PC-3 (cell line): ENCODE results near the gene PDPK1. TPM values are rescaled to one million over a fixed set of nuclear protein-coding genes. Genes with fewer than 3 reads are reported as not detected.
"Not testable (repeated sequence)": the region's sequence is repeated elsewhere in the genome, so short reads cannot be mapped to it uniquely, and the experiment has no call there.

ENCODE experiments used
- ATAC-seq: fragments of 200-7000 bp; cut with Tn5 transposase; 2 replicates; pipeline ENCODE4 v1.9.1; 2020; ENCODE audit warnings: mild to moderate bottlenecking, moderate library complexity
- BruUV-seq: library from RNA; stranded (reverse); fragments of 400-500 nt; replicated peaks from 2 replicates; lab custom pipeline; 2021; lab: Mats Ljungman, UMichigan
- CTCF ChIA-PET: fragments of 300-600 bp; sonication (Branson Sonifier 250); formaldehyde crosslinking; loops from one replicate; lab custom pipeline; 2022; ENCODE audit warnings: antibody characterized with exemption; lab: Charles Lee
- POLR2A ChIA-PET: fragments of 300-600 bp; sonication (Branson Sonifier 250); formaldehyde crosslinking; loops from one replicate; lab custom pipeline; 2022; ENCODE audit warnings: antibody characterized with exemption; ENCODE audit not compliant: unreplicated experiment; lab: Charles Lee
- DNase-seq: peaks from one replicate; pipeline ENCODE4 v3.0.0-alpha.2; 2015
- H2AFZ ChIP-seq: fragments of 300-600 bp; sonication (generic); 2 replicates; pipeline ENCODE4 v1.6.0; 2016; ENCODE audit warnings: antibody characterized with exemption, low read length
- H3F3A ChIP-seq: fragments of 300-600 bp; sonication (generic); one replicate; pipeline ENCODE4 v1.6.0; 2017; ENCODE audit warnings: antibody characterized with exemption, low read length, control low read depth, mild to moderate bottlenecking; ENCODE audit not compliant: unreplicated experiment
- H3K27ac ChIP-seq: fragments of 300-600 bp; sonication (generic); 2 replicates; pipeline ENCODE4 v1.5.1; 2016; ENCODE audit warnings: mild to moderate bottlenecking, low read length
- H3K27me3 ChIP-seq: fragments of 300-600 bp; sonication (generic); 2 replicates; pipeline ENCODE4 v1.6.1; 2016; ENCODE audit warnings: low read length, mixed read lengths
- H3K36me3 ChIP-seq: fragments of 300-600 bp; sonication (generic); 2 replicates; pipeline ENCODE4 v1.6.1; 2016; ENCODE audit warnings: low read depth, mixed run types, low read length, mixed read lengths
- H3K4me1 ChIP-seq: fragments of 300-600 bp; sonication (generic); 2 replicates; pipeline ENCODE4 v1.5.1; 2016; ENCODE audit warnings: low read length; ENCODE audit not compliant: insufficient read depth
- H3K4me2 ChIP-seq: fragments of 300-600 bp; sonication (generic); 2 replicates; pipeline ENCODE4 v1.6.0; 2016; ENCODE audit warnings: low read length
- H3K4me3 ChIP-seq: fragments of 300-600 bp; sonication (generic); 2 replicates; pipeline ENCODE4 v1.5.1; 2016; ENCODE audit warnings: mild to moderate bottlenecking, low read length, mixed read lengths
- H3K79me2 ChIP-seq: fragments of 300-600 bp; sonication (generic); 2 replicates; pipeline ENCODE4 v1.6.1; 2017; ENCODE audit warnings: low read length, mixed read lengths
- H3K9ac ChIP-seq: fragments of 300-600 bp; sonication (generic); 2 replicates; pipeline ENCODE4 v1.6.0; 2016; ENCODE audit warnings: mild to moderate bottlenecking, low read length
- H3K9me2 ChIP-seq: fragments of 300-600 bp; sonication (generic); replicated peaks from 2 replicates; pipeline ENCODE4 v1.6.1; 2016; ENCODE audit warnings: mixed run types, low read length, mixed read lengths
- H3K9me3 ChIP-seq: fragments of 300-600 bp; sonication (generic); 2 replicates; pipeline ENCODE4 v1.6.1; 2016; ENCODE audit warnings: low read length, mixed read lengths
- H4K20me1 ChIP-seq: fragments of 300-600 bp; sonication (generic); 2 replicates; pipeline ENCODE4 v1.6.1; 2016; ENCODE audit warnings: low read length, mixed read lengths
- intact Hi-C: fragments of 100-400 bp; cut with micrococcal nuclease; formaldehyde crosslinking; loops from 2 replicates; pipeline ENCODE4 v1.9.0; 2023
- microRNA-seq: library from miRNA; unstranded; fragments of <30 nt; microRNA quantifications from one replicate; pipeline ENCODE4 v1.1.0, GENCODE V29; 2020; ENCODE audit not compliant: unreplicated experiment
- total RNA-seq: library from RNA; depleted of rRNA; stranded (reverse); fragments of >200 nt; gene quantifications from 2 replicates; pipeline ENCODE4 v1.2.3, GENCODE V29; 2014; rRNA removed

Gene PDPK1
- total RNA-seq, 1 experiment from 2014 or later = 13.7 TPM

DNA sequence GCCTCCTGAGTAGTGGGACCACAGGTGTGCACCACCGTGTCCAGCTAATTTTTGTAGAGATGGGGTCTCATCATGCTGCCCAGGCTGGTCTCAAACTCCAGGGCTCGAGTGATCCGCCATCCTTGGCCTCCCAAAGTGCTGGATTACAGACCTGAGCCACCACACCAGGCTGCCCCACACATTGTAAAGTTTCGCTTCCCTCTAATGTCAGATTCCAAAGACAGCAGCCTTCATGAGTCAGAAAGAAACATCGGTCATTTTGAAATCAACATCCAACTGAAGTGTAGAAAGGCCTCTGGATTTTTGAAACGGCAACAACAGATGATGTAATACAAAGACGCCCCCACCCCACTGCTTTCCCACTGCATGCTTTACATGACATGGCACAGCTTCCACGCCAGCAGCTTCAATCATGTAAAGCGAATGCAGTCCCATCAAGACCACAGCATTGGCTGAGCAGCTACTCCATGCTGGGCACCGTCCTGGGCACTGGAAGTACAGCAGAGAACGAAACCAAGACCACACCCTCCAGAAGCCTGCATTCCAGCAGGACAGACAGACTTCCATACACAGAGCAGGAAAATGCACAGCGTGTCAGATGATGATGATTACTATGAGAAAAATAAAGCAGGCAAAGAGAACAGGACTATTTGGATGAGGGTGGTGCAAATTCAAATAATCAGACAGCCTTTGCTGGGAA, 107.1 kb downstream of the PDPK1 start:
- H3K4me2 ChIP-seq, H3K27me3 ChIP-seq, DNase-seq, H3K4me3 ChIP-seq, H2AFZ ChIP-seq, H3K79me2 ChIP-seq, H3K9me3 ChIP-seq, H3K36me3 ChIP-seq, H3K9me2 ChIP-seq, BruUV-seq, H3K9ac ChIP-seq, H4K20me1 ChIP-seq, ATAC-seq, intact Hi-C loops, H3K4me1 ChIP-seq, H3K27ac ChIP-seq, H3F3A ChIP-seq, POLR2A ChIA-PET, CTCF ChIA-PET: not testable (repeated sequence)

GRCh38 chr16:2651268-2651871, 113.5 kb downstream of the PDPK1 start:
- POLR2A ChIA-PET, intact Hi-C loops, H2AFZ ChIP-seq, H3K27ac ChIP-seq, H3K4me3 ChIP-seq, H4K20me1 ChIP-seq, H3F3A ChIP-seq, H3K36me3 ChIP-seq, H3K9ac ChIP-seq, DNase-seq, H3K27me3 ChIP-seq, H3K79me2 ChIP-seq, H3K4me2 ChIP-seq, H3K4me1 ChIP-seq, BruUV-seq, CTCF ChIA-PET, H3K9me3 ChIP-seq, H3K9me2 ChIP-seq, ATAC-seq: not testable (repeated sequence)

Small RNA genes within 50 kb of the gene (microRNA-seq; reads per million reads assigned to microRNA genes)
- not detected for gene MIR3178

Other genes with a start within 250 kb of the PDPK1 start
- 11.0 and 15.5 TPM in 2 replicates for gene ABCA3, start 197.3 kb upstream of the PDPK1 start, total RNA-seq
- gene CCNF, start 108.6 kb upstream of the PDPK1 start, total RNA-seq = 26.8 and 31.4 TPM in 2 replicates
- gene TEDC2, start 77.9 kb upstream of the PDPK1 start, total RNA-seq = 35.5 and 44.9 TPM in 2 replicates
- gene NTN3, start 66.7 kb upstream of the PDPK1 start, total RNA-seq = not detected in 2 replicates
- gene TBC1D24, start 62.9 kb upstream of the PDPK1 start, total RNA-seq = 11.3 and 15.2 TPM in 2 replicates
- gene ATP6V0C, start 24.1 kb upstream of the PDPK1 start, total RNA-seq = 67.4 and 80.2 TPM in 2 replicates
- gene AMDHD2, start 17.6 kb upstream of the PDPK1 start, total RNA-seq = 50.3 and 62.8 TPM in 2 replicates
- gene CEMP1, start 6.6 kb upstream of the PDPK1 start, total RNA-seq = 0.46 TPM in 1 of 2 replicates, not detected in the other
- gene KCTD5, start 144.5 kb downstream of the PDPK1 start, total RNA-seq = 52.2 and 62.1 TPM in 2 replicates
- 1.2 TPM in 1 of 2 replicates, not detected in the other for gene PRSS27, start 182.2 kb downstream of the PDPK1 start, total RNA-seq
- 72.6 and 182 TPM in 2 replicates for gene SRRM2, start 214.6 kb downstream of the PDPK1 start, total RNA-seq
- 203 and 289 TPM in 2 replicates for gene ELOB, start 239.3 kb downstream of the PDPK1 start, total RNA-seq
- 0.11 TPM in 1 of 2 replicates, not detected in the other for gene PRSS33, start 249.5 kb downstream of the PDPK1 start, total RNA-seq